Uterus (tissue), 2 donors: ENCODE data around the gene LMBRD2.

Experiments
- CTCF ChIP-seq, 4 experiments: fragments of 200-600 bp in 2 of 4; fragments of 450-650 bp in 2 of 4; sonication (generic) in 2 of 4; IDR thresholded peaks; one replicate each; pipeline ENCODE4 v1.5.1; 2016 to 2019; ENCODE audit warnings: antibody characterized with exemption in 4 of 4, mild to moderate bottlenecking in 2 of 4, moderate library complexity in 1 of 4
- POLR2A ChIP-seq, 2 donors: fragments of 450-650 bp; IDR thresholded peaks; one replicate each; pipeline ENCODE4 v1.6.1; 2016; ENCODE audit warnings: antibody characterized with exemption in 2 of 2, mild to moderate bottlenecking in 1 of 2, moderate library complexity in 1 of 2

GRCh38 chr5:36096486-36096885 lies 55.2 kb downstream of the LMBRD2 start:
- TF ChIP-seq POLR2A (IDR thresholded peaks at IDR 0.05) (no peak), CTCF (IDR thresholded peaks at IDR 0.05) (no peak)
